ENCODE results near the gene IGSF21.
"Not testable (repeated sequence)": the region's sequence is repeated elsewhere in the genome, so short reads cannot be mapped to it uniquely, and the experiment has no call there.

IGSF21 gene

DNA sequence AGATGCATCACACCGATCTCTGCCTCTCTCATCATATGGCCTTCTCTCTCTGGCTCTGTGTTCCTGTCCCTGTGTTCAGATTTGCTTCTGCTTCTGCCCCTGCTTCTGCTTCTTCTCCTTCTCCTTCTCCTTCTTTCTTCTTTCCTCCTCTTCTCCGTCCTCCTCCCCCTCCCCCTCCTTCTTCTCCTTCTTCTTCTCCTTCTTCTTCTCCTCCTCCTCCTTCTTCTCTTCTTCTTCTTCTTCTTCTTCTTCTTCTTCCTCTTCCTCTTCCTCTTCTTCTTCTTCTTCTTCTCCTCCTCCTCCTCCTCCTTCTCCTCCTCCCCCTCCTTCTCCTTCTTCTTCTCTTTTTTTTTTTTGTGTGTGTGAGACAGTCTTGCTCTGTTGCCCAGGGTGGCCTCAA, 233.2 kb downstream of the IGSF21 start:
- no peak for DNase-seq

DNA sequence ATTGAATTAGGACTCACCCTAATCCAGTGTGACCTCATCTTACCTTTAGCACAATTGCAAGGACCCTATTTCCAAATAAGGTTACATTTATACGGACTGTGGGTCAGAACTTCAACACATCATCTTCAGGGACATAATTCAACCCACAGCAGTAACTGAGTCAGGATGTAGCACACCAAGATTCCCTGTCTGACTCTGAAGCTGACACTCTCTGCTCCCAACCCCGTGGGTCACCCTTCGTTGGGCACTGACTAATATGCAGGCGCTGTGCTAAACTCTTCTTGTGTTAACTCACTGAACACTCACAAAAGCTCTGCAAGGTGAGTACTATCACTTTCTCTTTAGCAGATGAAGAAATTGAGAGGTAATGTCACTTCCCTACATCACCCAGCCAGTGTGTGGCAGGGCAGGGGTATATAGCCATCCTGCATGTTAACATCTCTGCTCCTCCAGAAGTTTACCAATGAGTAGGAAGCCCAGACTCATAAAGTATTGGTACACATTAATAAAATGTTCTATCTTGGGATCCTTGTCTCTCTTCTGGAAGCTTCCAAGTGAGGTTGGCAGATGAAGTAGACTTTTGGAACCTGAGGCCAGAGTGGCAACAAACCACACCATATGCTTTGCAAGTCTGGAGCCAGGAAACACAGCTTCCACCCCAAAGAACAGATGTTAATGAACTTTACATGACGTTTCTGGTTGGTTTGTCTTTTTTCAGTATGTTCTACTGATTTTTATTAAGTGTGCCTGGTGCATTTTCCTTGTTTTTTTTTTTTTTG, 233.9 kb downstream of the IGSF21 start:
- no peak for DNase-seq

DNA sequence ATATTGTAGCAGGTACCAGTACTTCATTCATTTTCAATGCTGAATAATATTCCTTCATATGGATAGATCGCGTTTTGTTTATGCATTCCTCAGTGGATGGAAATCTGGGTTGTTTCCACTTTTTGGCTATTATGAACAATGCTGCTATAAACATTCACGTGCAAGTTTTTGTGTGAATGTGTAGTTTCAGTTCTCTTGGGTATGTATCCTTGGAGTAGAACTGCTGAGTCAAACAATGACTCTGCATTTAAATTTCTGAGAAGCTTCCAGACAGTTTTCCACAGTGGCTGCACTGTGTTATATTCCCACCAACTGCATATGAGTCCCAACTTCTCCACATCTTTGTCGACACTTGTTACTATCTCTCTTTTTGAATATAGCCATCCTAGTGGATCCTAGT, 235.1 kb downstream of the IGSF21 start:
- no peak for DNase-seq

DNA sequence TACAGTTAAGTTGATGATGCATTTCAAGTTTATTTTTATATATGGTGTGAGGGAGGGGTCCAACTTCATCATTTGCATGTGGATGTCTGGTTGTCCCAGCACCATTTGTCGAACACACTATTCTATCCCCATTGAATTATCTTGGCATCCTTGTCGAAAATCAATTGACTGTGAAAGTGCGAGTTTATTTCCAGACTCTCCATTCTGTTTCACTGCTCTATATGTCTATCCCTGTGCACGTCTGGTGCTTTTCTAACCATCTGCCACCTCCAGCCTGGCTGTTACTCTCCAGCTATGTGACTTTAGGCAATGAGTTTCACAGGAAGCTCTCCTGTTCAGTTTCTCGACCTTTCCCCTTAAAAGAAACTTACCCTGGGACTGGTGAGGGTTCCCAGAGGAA, 236.0 kb downstream of the IGSF21 start:
- no peak for DNase-seq

DNA sequence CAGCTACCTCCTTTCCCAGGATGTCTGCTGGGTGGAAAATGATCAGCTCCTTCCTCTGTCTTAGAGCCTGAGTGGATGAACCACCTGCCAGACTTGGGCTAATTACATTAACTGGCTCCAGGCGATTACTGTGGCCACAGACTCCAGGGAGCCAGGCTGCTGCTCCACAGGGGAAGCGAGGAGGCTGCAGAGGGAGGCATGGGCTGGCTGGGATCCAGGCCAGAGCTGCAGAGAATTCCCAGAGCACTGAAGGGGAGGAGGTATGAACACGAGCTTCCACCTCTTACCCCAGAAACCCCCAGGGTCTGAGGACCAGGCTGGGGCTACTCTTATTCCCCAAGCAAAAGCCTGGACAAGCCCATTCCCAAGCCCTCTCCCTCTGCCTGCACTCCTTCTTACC, 237.2 kb downstream of the IGSF21 start:
- no peak for DNase-seq

DNA sequence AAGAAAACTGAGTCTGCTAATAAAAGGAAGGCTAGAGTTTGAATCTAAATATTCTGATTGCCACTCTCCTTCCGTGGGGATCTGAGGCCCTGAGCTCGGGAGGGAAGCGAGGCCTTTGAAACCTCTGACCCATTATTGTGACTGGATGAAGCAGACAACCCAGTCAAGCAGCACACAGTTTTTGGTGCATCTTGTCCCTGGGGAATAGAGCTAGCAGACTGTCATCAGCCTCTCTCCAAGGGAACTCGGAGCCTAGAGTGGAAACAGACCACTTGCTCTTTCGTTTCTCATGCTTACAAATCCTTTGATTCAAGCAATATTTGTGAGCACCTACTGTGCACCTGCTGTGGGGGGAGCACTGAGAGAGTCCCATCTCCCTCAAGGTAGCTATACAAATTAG, 240.0 kb downstream of the IGSF21 start:
- no peak for DNase-seq

DNA sequence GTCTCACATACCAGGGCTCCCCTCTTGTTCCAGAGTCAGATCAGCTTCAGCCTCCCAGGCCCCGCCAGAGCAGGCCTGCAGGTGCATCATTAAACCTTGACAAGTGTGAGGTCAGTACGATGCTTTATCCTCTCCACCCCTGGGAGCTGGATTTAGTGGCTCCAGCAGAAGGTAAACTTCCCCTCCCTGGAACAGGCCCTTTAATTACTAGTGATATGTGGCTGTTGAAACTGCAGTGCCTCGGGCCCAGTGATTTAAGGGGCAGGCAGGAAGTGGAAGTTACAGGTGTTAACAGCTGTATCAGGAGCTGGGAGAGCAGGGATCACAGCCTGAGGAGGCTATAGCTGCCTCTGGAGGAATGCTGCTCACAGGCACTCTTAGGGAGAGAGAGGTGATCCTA, 240.8 kb downstream of the IGSF21 start:
- DNase-seq, result no peak

DNA sequence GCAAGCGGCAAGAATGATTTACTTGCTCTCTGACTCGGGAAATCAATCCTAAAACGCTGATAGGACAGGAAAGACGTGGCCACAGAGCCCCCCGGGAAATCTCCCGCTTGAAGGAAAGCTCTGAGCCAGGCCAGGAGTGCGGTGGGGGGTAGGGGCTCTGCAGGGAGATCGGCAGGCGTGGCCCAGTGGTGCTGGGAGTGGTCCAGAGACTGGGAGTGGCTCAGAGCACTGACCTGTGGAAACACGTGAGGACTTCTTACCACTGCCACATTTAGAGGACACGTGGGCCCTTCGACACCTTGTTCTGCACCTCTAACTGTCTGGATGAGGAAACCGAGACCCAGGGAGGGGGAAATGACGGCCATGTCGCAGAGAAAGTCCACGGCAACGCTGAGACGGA, 243.1 kb downstream of the IGSF21 start:
- DNase-seq, result no peak

DNA sequence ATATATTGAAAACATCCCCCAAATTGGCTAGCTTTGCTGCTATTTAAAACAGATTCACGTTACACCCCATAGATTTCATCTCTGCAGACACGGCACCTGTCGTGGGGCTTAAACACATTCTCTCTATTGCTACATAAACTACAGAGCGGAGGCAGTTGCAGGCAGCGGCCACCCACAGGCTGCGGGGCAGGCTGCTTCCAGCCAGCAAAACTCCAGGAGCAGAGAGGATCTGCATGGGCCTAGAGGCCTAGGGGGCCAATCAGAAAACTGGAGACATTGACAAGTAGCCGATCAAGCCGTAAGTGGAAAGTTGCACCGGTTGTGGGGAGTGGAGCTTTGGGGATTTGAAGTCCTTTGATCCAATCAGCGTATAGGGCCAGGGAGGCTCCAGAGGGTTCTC, 244.1 kb downstream of the IGSF21 start:
- DNase-seq, result no peak

DNA sequence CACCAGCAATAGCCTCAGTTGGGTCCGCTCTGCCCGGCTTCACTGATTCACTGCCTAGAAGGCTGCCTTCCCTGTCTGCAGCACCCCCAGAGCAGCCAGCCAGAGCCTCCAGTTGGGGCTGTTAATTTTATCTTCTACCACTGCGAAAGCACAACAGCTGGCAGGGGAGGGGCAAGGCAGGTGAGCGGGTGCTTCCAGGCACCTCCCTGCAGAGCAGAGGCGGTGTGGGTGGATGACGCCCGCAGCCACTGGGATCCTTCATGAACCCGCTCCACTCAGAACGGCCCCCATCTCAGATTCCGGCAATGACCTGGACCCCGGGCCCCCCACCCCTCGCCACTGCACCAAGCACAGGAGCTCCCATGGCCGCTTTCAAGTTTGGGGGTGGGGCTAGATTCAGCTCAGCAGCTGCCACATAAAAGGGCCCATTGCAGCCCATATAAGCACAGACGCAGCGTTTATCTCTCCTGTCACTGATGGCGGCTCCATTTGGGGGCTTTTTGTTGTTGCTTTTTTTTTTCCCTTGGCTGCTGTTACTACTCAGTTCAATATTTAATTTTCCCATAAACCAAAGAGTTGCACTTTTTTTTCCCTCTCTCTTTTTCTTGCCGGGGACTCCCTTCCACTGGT, 245.2 kb downstream of the IGSF21 start:
- DNase-seq, result no peak

DNA sequence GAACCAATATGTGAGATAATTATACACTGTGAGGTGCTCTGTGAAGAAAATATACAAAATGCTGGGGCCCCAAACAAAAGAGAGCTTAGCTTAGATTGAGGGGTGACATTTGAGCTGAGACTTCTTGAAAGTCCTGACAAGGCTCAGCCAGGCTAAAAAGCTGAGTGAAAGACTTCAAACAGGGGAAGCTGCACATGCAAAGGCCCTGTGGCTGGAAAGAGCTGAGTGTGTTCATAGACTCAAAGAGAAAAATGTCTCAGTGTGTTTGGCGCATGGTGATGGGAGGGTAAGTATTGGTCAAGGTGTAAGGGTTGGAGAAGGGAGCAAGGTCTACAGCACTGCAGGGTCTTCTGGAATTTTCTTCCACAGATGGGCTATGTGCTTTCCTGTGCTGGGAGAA, 245.9 kb downstream of the IGSF21 start:
- DNase-seq, result no peak

DNA sequence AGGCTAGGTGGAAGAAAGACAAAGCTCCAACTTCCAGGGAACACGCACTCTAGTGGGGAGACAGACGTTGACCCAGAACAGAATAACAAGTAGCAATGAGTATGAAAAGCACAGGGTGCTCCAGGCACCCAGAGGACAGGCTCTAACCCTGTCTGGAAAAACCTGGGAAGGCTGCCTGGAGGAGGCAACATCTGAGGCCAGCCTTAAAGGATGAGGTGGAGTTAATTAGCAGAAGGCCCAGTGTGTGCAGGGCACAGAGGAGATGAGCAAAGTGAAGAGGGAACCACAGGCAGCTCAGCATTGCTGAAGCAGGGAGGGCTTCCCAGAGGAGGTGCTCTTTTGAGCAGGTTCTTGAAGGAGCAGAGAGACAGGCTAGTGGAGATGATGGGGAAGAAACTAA, 246.4 kb downstream of the IGSF21 start:
- no peak for DNase-seq

DNA sequence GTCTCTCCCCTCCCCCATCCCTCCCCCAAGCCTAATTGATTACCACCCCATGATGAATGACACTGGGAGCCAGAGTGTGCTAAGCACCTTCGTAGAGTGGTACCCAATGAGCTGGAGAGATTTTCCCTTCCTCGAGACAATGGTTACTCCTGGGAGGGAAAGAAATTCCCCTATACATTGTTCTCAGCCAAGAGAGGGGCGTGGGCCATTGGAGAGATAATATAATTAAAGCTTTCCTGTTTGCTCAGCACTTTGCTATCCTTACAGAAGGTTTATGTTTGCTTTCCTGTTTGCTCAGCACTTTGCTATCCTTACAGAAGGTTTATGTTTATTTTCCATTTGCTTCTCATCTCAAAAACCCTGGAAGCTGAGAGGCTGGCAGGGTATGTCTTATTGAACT, 247.0 kb downstream of the IGSF21 start:
- DNase-seq, result no peak

DNA sequence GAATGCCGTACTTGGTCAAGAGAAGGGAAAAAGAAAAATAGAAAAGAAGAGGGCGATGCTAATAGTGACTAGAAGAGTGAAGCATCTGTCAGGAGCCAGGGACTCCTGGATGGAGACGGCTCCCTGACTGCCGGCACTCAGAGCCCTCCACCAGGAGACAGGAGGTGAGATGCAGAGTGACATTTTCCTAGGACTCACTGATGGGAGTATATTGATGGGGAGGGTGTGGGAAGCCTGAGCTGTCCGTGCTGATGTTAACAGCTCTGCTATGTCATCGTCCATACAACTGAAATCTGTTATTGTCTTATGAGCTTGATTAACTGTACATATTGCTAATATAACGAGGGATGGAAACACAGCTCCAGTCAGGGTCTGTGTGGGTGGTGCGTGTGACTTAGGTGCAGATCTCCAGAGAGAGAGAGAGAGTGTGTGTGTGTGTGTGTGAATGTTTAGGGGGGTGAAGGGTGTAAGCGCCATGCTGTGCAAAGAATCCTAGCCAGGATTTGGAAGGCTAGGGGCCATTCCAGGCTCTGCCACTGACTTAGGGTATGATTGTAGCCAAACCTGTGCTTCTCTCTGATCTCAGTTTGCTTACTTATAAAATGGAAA, 250.1 kb downstream of the IGSF21 start:
- DNase-seq, result no peak

DNA sequence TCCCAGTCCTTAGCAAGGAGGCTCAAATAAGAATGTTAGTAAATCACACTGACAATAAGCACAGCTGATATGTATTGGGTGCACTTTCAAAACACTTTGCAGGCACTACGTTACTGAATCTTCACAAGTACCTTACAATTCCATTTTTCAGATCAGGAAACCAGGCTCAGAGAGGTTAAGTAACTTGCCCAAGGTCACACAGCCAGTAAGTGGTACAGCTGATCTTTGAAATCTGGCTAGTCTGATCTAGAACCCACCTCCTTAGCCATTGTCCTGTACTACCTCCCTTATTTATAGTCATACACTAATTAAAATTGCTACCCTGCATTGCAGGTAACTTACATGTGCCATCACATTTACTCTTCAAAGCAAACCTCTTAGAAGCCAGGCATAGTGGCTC, 251.0 kb downstream of the IGSF21 start:
- no peak for DNase-seq

DNA sequence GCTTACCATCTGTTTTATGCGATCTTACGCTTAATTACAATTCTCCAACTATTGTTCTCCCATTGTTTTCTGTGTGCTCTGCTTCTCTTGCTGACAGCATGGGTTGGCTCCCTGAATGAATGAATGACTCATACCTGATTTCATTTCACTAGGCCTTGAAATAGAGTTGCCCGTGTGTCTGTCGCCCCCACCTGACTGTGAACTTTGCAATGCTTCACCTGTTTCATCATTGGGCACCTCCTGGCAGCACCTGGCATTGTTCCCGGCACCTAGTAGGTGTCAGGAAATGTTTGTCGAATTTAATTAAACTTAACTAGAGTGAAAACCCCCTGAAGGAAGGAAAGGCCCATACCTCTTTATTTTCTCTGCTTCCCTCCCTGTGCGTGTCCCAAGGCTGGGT, 252.7 kb downstream of the IGSF21 start:
- DNase-seq, result no peak

DNA sequence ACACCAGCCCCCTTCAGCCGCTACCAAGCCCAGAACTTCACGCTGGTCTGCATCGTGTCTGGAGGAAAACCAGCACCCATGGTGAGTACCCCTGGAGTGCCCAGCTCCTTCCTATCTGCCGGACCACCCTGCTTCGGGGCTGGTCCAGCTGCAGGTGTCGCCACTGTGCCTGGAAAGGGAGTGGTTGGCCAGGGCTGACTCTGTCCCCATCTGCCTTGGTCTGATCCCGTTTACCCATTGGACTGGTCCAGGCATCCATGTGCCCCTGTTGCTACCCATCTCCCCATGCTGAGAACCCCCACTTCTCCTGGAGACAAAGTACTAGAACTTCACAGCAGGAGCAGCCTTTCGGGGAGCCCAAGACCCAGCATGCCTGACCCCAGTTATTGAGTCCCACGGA, 254.6 kb downstream of the IGSF21 start:
- DNase-seq, result no peak

DNA sequence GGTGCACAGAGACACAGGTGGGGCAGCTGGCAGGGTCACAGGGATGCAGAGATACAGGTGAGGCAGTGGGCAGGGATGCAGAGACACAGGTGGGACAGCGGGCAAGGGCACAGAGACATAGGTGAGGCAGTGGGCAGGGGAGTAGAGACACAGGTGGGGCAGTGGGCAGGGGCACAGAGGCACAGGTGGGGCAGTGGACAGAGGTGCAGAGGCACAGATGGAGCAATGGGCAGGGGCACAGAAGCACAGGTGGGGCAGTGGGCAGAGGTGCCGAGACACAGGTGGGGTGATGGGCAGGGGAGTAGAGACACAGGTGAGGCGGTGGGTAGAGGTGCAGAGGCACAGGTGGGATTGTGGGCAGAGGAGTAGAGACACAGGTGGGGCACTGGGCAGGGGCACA, 255.8 kb downstream of the IGSF21 start:
- DNase-seq, result no peak

DNA sequence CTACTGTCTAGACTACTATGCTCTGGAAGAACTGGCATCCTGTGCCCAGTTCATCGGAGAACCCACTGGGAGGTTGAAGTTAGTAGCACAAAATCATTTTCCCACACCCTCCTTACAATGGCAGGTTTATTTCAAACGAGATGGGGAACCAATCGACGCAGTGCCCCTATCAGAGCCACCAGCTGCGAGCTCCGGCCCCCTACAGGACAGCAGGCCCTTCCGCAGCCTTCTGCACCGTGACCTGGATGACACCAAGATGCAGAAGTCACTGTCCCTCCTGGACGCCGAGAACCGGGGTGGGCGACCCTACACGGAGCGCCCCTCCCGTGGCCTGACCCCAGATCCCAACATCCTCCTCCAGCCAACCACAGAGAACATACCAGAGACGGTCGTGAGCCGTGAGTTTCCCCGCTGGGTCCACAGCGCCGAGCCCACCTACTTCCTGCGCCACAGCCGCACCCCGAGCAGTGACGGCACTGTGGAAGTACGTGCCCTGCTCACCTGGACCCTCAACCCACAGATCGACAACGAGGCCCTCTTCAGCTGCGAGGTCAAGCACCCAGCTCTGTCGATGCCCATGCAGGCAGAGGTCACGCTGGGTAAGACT, 257.6 kb downstream of the IGSF21 start:
- DNase-seq, result no peak

DNA sequence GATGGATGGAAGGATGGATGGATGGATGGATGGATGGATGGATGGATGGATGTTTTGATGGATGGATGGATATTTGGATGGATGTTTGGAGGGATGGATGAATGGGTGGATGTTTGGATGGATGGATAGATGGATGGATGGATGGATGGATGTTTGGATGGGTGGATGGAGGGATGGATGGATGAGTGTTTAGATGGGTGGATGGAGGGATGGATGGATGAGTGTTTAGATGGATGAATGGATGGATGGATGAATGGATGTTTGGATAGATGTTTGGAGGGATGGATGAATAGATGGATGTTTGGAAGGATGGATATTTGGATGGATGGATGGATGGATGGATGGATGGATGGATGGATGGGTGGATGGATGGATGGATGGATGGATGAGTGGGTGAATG, 264.9 kb downstream of the IGSF21 start:
- DNase-seq, result not testable (repeated sequence)

DNA sequence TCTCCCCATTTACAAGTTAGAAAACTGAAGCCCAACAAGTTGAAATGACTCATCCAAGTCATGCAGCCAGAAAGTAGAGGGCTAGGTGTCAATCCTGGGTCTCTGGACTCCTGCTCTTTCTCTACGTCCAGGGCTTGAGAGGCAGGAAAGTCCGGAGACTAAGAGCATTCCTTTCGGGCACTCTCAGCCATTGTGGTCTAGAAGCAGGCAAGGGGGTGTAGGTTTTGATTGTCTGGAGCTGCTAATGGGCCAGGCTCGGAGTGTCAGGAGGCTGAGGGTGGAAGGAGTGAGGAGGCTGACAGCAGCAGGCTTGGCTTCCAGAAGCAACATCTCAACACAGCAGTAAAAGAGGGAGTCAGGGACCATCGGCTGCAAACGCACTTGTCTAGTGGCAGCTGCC, 265.6 kb downstream of the IGSF21 start:
- no peak for DNase-seq

DNA sequence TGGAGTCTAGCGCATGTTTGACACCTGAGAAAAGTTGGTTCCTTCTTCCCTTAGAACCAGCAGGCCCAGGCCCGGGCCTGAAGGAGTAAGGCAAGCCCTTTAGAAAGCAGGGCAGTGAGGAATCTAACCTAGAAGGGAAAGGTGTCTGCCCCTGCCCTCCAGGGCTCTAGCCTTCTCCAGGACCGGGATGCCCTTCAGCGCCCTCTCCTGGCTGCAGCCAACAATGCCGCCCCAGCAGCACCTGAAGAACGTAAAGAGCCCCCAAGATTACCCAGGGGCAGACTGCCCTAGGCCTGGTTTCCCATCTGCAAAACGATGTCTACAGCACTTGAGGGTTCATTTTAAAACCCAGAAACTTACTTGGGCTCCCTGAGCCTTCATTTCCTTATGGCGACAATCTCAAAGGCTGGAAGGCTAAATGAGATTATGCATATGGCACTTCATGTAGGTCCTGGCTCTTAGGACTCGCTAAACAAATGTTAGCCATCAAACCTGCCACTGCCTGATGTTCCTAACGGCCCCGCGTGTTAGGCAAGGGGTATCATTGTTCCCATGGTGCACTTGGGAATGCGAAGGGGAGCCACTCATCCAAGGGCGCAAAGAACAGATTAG, 266.4 kb downstream of the IGSF21 start:
- no peak for DNase-seq

DNA sequence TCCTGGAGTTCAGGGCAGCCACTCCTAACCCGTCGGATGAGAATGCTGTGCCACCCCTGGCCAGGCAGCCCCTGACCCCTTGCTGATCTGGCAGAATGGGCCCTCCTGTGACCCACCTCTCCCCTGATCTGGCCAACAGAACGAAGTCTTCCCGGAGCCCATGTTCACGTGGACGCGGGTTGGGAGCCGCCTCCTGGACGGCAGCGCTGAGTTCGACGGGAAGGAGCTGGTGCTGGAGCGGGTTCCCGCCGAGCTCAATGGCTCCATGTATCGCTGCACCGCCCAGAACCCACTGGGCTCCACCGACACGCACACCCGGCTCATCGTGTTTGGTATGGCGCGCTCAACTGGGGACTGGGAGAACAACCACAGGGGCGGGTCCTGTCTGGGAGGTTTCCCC, 269.1 kb downstream of the IGSF21 start:
- no peak for DNase-seq

DNA sequence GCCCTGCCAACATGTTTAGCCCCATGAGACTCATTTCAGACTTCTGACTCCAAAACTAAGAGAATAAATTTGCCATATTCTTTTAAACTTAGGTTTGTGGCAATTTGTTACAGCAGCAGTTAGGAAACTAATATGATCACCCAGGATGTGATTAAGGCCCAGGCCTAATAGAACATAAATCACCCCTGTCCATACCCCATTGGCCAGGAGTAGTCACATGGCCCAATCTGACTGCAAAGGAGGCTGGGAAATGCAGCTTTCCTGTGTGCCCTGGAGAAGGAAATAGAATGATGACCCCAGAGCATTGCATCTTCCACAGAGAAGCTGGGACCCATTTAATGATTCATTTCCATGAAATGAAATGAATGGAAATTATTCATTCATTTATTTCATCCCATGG, 272.7 kb downstream of the IGSF21 start:
- no peak for DNase-seq
